ENCODE measurements around the gene SLC7A8.

SLC7A8 gene

GRCh38 chr14:23094666-23095195 is 88.7 kb downstream of the SLC7A8 start, which contains the start of gene ACIN1 (continued):
- TF ChIP-seq ZBTB11 (tag by site-specific recombination; conservative IDR thresholded peaks at IDR 0.05; ENCODE audit: low read depth) (no peak), ZNF747 (tag by site-specific recombination; IDR thresholded peaks at IDR 0.05) (no peak), BCL6B (tag by site-specific recombination; IDR thresholded peaks at IDR 0.05) (no peak), ZNF335 (tag by site-specific recombination; conservative IDR thresholded peaks at IDR 0.05) (peak; percentile 87), ZBTB48 (tag by site-specific recombination; IDR thresholded peaks at IDR 0.05) (no peak), ZNF248 (tag by site-specific recombination; IDR thresholded peaks at IDR 0.05) (no peak), HIC1 (tag by site-specific recombination; IDR thresholded peaks at IDR 0.05) (no peak), ZNF792 (tag by site-specific recombination; IDR thresholded peaks at IDR 0.05) (no peak), ZNF529 (tag by site-specific recombination; IDR thresholded peaks at IDR 0.05; ENCODE audit: insufficient replicate concordance) (no peak), GFI1B (tag by site-specific recombination; IDR thresholded peaks at IDR 0.05) (no peak), ZNF10 (tag by site-specific recombination; IDR thresholded peaks at IDR 0.05) (no peak), PRDM4 (tag by site-specific recombination; IDR thresholded peaks at IDR 0.05) (no peak), ZNF549 (tag by site-specific recombination; IDR thresholded peaks at IDR 0.05) (no peak), SALL2 (tag by site-specific recombination; IDR thresholded peaks at IDR 0.05; ENCODE audit: borderline replicate concordance) (no peak), BCL11B (tag by site-specific recombination; IDR thresholded peaks at IDR 0.05; ENCODE audit: low read depth) (no peak), ZNF202 (tag by site-specific recombination; IDR thresholded peaks at IDR 0.05; ENCODE audit: borderline replicate concordance) (no peak), ZSCAN16 (tag by site-specific recombination; IDR thresholded peaks at IDR 0.05) (no peak), ZNF18 (tag by site-specific recombination; IDR thresholded peaks at IDR 0.05) (0 out of 2 replicates have a peak, but pooled peaks have one; percentile 5), ZNF692 (tag by site-specific recombination; IDR thresholded peaks at IDR 0.05) (peak; percentile 58), ZNF837 (tag by site-specific recombination; IDR thresholded peaks at IDR 0.05) (no peak), ZNF521 (tag by site-specific recombination; IDR thresholded peaks at IDR 0.05) (no peak), ZNF544 (tag by site-specific recombination; IDR thresholded peaks at IDR 0.05) (no peak)
- TF ChIP-seq, protein P1, sequence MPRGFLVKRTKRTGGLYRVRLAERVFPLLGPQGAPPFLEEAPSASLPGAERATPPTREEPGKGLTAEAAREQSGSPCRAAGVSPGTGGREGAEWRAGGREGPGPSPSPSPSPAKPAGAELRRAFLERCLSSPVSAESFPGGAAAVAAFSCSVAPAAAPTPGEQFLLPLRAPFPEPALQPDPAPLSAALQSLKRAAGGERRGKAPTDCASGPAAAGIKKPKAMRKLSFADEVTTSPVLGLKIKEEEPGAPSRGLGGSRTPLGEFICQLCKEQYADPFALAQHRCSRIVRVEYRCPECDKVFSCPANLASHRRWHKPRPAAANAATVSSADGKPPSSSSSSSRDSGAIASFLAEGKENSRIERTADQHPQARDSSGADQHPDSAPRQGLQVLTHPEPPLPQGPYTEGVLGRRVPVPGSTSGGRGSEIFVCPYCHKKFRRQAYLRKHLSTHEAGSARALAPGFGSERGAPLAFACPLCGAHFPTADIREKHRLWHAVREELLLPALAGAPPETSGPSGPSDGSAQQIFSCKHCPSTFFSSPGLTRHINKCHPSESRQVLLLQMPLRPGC (tag by site-specific recombination; IDR thresholded peaks at IDR 0.05) = peak; percentile 59; the same call in 1 of the 2 replicates
- TF ChIP-seq, protein P2, sequence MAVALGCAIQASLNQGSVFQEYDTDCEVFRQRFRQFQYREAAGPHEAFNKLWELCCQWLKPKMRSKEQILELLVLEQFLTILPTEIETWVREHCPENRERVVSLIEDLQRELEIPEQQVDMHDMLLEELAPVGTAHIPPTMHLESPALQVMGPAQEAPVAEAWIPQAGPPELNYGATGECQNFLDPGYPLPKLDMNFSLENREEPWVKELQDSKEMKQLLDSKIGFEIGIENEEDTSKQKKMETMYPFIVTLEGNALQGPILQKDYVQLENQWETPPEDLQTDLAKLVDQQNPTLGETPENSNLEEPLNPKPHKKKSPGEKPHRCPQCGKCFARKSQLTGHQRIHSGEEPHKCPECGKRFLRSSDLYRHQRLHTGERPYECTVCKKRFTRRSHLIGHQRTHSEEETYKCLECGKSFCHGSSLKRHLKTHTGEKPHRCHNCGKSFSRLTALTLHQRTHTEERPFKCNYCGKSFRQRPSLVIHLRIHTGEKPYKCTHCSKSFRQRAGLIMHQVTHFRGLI (tag by site-specific recombination; IDR thresholded peaks at IDR 0.05) = peak; percentile 9; the same call in 1 of the 2 replicates
